HEK293T (cell line): ENCODE measurements around the gene CTDSPL.

Experiments used
- ARNT ChIP-seq: fragments of 450-650 bp; IDR thresholded peaks from 2 replicates; pipeline ENCODE4 v1.6.1; 2017; ENCODE audit warnings: mild to moderate bottlenecking
- BHLHE40 ChIP-seq: fragments of 450-650 bp; IDR thresholded peaks from 2 replicates; pipeline ENCODE4 v1.6.1; 2016; ENCODE audit warnings: mild to moderate bottlenecking, moderate library complexity, borderline replicate concordance
- CTBP1 ChIP-seq: fragments of 450-650 bp; IDR thresholded peaks from 2 replicates; pipeline ENCODE4 v1.6.1; 2016; ENCODE audit warnings: borderline replicate concordance
- ELF4 ChIP-seq: fragments of 450-650 bp; IDR thresholded peaks from 2 replicates; pipeline ENCODE4 v1.6.1; 2017; ENCODE audit warnings: antibody characterized with exemption
- FOXA1 ChIP-seq: fragments of 450-650 bp; IDR thresholded peaks from 2 replicates; pipeline ENCODE4 v1.6.1; 2016; ENCODE audit warnings: mild to moderate bottlenecking
- FOXM1 ChIP-seq: fragments of 450-650 bp; IDR thresholded peaks from 2 replicates; pipeline ENCODE4 v1.6.1; 2017; ENCODE audit warnings: mild to moderate bottlenecking, borderline replicate concordance
- HDGF ChIP-seq: fragments of 450-650 bp; IDR thresholded peaks from 2 replicates; pipeline ENCODE4 v1.6.1; 2017; ENCODE audit warnings: antibody characterized with exemption, borderline replicate concordance
- L3MBTL2 ChIP-seq: fragments of 450-650 bp; conservative IDR thresholded peaks from 2 replicates; pipeline ENCODE4 v1.6.1; 2016; ENCODE audit warnings: mild to moderate bottlenecking
- PKNOX1 ChIP-seq: fragments of 450-650 bp; IDR thresholded peaks from 2 replicates; pipeline ENCODE4 v1.6.1; 2016
- SP1 ChIP-seq: fragments of 450-650 bp; IDR thresholded peaks from 2 replicates; pipeline ENCODE4 v1.6.1; 2017
- SUZ12 ChIP-seq: fragments of 450-650 bp; IDR thresholded peaks from 2 replicates; pipeline ENCODE4 v1.6.1; 2016; ENCODE audit warnings: mild to moderate bottlenecking
- TARDBP ChIP-seq: fragments of 450-650 bp; IDR thresholded peaks from 2 replicates; pipeline ENCODE4 v1.6.1; 2016
- ZNF384 ChIP-seq: fragments of 450-650 bp; IDR thresholded peaks from 2 replicates; pipeline ENCODE4 v1.6.1; 2016

DNA sequence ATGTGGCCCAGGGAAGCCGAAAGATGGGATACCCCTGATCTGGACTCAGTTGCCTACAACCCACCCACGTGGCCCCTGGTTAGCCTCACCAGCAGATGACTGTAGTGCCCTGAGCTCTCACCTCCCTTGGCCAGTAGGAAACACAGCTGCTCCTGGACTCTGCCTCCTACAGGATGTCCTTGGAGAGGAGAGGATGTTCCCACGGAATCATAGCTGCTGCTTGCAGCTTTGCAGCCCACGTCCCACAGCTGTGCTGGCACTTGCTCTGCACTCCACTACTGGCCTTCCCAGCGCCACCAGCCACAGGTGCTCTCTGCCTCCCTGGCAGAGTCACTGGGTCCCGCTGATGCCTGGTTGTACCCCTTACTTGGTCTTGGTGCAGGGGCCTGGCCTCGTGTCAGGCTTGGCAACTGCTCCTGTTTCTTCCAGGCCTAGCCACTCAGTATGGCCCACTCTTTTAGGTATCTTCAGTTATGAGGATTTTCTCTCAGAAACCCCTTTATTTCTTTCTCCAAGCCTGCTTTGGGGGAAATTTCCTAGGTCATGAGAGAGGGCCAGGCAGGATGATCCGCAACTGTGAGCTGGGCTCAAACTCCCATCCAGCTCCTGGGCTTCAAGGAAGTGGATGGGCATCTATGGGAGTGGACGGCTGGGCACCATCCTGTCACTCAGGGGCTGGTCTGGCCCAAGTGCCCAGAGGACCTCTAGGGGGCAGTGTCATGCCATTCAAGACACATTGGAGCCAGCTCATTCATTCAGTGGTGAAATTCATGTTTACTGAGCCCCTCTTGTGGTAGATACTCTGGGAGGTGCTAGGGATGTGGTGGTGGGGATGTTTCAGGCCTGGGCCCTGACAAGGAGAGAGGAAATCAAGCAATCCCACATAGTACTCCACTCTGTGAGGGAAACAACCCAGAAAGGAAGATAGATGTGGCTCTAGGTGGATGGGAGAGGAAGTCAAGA, 112.7 kb downstream of the CTDSPL start:
- TF ChIP-seq BHLHE40 (no peak), ARNT (no peak), PKNOX1 (peak; percentile 91), L3MBTL2 (no peak), CTBP1 (no peak), SP1 (no peak), SUZ12 (no peak), TARDBP (no peak), FOXA1 (no peak), HDGF (no peak), FOXM1 (no peak), ZNF384 (no peak), ELF4 (no peak)
